OCI-LY3 (cell line): ENCODE measurements around the gene DEFB116.

ENCODE experiments used
- CTCF ChIP-seq: fragments of 200-600, 300-600 bp; sonication (generic); IDR thresholded peaks from 2 replicates; pipeline ENCODE4 v1.5.1; 2014; ENCODE audit warnings: antibody characterized with exemption, low read length, low read depth
- EZH2phosphoT487 ChIP-seq: fragments of 200-600 bp; shearing (Covaris generic); IDR thresholded peaks from 2 replicates; pipeline ENCODE4 v1.6.1; 2018; ENCODE audit warnings: antibody characterized with exemption, mixed run types, low read depth

DNA sequence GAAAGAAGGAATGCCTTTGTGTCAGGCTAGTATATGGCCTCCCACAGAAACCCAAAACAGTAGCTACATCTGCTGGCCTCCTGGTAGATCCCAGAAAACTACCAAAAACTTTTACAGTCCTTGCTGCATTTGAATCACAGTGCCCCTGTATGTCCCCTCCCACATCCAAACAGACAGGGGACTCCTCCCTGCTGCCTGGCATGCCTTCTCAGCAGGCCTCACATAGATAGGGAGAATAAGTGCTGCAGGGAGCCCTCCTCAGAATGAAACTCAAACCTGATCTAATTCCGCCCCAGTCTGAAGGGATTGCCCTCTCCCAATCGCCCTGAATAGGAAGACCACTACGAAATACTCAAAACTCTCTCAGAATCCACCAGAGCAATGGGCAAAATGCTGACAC is 14.1 kb upstream of the DEFB116 start:
- no peak for TF ChIP-seq CTCF
- no peak for TF ChIP-seq EZH2phosphoT487
